ENCODE measurements around the gene PDK3.

PDK3 gene

DNA sequence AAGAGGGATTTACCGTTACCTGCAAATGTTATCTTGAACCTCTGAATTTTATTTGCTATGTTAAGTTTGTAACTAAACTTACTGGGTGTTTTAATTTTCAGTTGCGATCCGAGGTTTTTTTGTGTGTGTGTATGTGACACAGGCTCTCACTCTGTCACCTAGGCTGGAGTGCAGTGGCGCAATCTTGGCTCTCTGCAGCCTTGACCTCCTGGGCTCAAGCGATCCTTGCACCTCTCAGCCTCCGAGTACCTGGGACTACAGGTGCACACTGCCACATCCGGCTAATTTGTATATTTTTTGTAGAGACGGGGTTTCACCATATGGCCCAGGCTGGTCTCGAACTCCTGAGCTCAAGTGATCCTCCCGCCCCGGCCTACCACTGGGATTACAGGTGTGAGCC, 18.5 kb downstream of the PDK3 start:
- no peak for DNase-seq

- no peak for DNase-seq
These were observed 20.2 kb downstream of the PDK3 start for GRCh38 chrX:24485323-24485722.

GRCh38 chrX:24485976-24486680, 21.0 kb downstream of the PDK3 start:
- no peak for DNase-seq

DNA sequence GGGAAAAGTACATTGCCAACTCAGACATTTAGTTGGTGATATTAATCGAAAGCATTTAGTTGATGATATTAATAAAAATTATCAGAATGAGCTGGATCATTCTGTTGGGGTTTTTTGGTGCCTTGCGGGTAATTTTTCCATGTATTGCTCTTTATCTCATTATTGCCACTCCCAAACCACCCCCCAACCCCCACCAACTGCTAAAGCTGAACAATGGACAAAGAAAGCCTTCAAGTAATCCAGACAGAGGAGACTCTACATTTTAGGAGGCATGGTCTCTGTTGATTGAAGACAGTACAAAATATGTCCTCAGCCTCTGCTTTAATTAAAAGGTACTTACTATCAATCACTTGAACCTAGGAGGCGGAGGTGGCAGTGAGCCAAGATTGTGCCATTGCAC, 22.5 kb downstream of the PDK3 start:
- DNase-seq = no peak

DNA sequence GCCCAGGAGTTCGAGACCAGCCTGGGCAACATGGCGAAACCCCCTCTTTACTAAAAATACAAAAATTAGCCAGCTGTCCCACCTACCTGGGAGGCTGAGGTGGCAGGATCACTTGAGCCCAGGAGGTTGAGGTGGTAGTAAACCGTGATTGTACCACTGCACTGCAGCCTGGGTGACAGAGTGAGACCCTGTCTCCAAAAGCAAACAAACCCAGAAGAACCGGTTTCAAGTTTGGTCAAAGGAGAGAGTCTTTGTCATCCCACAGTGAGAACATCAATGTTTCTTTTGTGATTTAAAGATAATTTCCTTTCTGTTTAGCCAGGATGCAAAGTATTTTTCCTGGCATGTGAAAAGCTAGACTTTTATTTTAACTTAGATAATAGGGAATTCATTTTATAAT, 26.7 kb downstream of the PDK3 start:
- DNase-seq = no peak

- no peak for DNase-seq
These were observed 28.9 kb downstream of the PDK3 start for GRCh38 chrX:24493740-24494581.

GRCh38 chrX:24494647-24495075, 29.6 kb downstream of the PDK3 start:
- no peak for DNase-seq

- no peak for DNase-seq
These were observed 30.6 kb downstream of the PDK3 start for GRCh38 chrX:24495700-24496099.

DNA sequence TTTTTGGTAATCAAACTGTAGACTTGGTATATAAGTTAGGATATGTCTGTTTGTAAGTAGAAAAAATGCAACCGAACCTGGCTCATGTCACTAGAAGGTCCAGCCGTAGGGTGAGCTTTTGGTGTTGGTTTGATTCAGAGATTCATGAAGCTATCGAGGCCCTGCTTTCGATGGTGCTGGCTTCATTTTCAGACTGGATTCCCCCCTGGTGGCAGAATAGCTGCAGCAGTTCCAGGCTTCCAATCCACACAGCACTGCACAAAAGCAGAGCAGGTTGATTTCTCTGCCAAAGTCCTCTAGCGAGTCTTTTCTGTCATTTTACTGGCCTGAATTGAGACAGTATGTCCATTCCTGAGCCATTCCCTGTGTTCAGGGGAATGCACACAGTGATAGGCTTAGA, 33.1 kb downstream of the PDK3 start:
- no peak for DNase-seq

DNA sequence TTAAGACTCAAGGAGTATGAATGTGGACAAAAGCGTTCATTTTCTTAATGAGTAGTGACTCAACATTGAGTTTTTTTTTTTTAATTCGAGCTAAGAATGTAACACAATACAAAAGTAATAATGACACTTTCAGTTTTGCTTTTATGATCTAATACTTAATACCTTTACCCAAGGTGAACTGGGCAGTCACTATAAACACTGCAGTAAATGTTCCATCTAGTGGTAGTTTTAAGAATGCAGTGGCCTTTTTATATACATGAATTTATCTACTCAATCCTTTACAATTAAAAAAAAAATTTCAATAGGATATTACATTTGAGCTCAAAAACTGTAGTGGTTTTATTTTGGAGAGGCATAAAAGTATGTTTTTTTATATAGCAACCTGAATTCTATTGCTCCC, 33.9 kb downstream of the PDK3 start:
- DNase-seq = peak in 1 of 2 experiments; percentile 2

- DNase-seq = no peak
These were observed 41.0 kb downstream of the PDK3 start for GRCh38 chrX:24506082-24506481.

GRCh38 chrX:24508375-24508774, 43.3 kb downstream of the PDK3 start:
- no peak for DNase-seq

- DNase-seq = no peak
These were observed 48.3 kb downstream of the PDK3 start for GRCh38 chrX:24513416-24513815.

GRCh38 chrX:24515447-24515846, 50.4 kb downstream of the PDK3 start:
- no peak for DNase-seq

- DNase-seq = no peak
These were observed 55.4 kb downstream of the PDK3 start for GRCh38 chrX:24520472-24520871.

GRCh38 chrX:24525455-24525854, 60.4 kb downstream of the PDK3 start:
- DNase-seq = no peak

DNA sequence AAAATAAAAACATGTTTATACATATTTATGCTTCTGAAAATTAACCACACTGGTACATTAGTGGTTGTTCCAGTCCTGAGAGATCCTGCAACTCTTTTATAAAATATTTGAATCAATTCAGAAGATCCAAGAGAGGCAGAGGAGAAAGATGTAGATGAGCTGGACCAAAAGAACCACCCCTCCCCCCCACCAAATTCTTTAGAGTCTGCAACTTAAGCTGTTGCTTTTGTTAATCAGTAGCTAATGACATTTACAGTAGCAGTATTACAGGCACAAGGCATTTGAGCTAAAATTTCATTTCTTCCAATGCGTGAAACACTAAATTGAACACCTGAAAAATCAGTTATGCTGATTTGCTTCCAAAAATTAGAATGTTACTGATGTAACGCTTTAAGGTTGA, 61.5 kb downstream of the PDK3 start:
- DNase-seq = no peak

GRCh38 chrX:24528605-24529004, 63.5 kb downstream of the PDK3 start:
- no peak for DNase-seq

DNA sequence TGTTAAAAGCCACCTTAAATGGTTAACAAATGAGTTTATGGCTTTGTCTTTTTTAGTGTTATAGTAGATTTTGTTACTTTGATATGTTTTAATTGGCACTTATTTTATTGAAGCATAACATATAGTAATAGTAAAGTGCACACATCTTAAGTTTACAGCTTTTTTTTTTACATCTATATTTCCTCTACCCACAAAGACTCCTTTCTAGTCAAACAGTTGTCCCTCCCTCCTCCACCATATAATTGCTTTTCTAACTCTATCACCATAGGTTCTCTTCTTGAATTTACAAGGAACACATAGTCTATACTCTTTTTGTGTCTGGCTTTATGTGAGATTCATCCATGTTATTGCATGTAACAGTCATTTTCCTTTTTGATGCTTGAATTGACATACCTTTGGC, 71.5 kb downstream of the PDK3 start:
- no peak for DNase-seq

GRCh38 chrX:24542756-24543155, 77.7 kb downstream of the PDK3 start:
- DNase-seq = no peak

- no peak for DNase-seq
These were observed 82.9 kb downstream of the PDK3 start for GRCh38 chrX:24547961-24548360.

DNA sequence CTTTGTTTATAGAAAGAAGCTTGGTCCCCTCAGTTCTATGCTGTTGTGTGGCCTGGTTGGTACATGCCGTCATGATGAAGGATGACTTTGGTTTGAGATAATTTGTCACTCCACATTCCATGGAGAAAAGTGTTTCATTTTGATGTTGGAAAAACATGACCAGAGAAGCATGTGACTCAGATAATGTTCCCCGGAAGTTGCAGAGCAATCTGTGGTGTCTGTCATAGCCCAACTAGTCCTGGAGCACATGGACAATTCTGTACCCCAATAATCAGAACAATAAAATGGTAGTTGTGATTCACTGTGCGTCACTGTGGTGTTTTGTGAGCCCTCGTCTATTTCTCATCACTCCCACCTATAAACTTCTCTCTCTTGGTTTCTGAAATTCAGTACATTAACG, 85.1 kb downstream of the PDK3 start:
- no peak for DNase-seq

DNA sequence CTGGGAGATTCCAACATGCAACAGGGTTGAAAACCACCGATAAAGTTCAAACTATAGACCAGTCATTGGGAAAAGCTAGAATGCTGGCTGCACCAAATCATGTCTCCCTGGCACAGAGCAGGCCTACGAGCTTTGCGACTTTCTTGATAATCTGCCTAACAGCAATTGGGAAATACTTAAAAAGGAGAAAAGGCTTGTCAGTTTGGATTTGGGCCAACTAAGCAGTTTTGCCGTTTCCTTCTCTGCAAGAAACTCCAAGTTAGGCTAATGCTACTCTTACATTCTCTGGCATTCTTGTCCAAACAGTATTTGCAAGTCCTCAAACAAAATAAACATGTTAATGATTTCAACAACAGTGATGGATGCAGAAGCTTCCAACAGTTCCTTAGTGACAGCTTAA, 87.9 kb downstream of the PDK3 start:
- no peak for DNase-seq

- no peak for DNase-seq
These were observed 96.0 kb downstream of the PDK3 start for GRCh38 chrX:24561121-24561520.

Data from SW 1271 (cell line).